ENCODE data around the gene ARPC1B. TPM values are rescaled to one million over a fixed set of nuclear protein-coding genes. Genes with fewer than 3 reads are reported as not detected.

Gene ARPC1B
- total RNA-seq, result 488 and 710 TPM in 2 replicates

GRCh38 chr7:99374111-99375064 is at the start of gene ARPC1B:
ARPC1B (plus strand) TSS chr7:99374730; CDS start chr7:99385715, 10,985 bp downstream.

GRCh38 chr7:99325592-99326407 is 48.7 kb upstream of the ARPC1B start, which contains the start of gene ARPC1A:
ARPC1A (plus strand) TSS chr7:99325898; CDS start chr7:99333354, 7,456 bp downstream.

GRCh38 chr7:99408379-99409191 is 34.1 kb downstream of the ARPC1B start, which contains the start of the genes BUD31 and PDAP1:
BUD31 (plus strand) TSS chr7:99408969; CDS start chr7:99411093, 2,124 bp downstream.
PDAP1 (minus strand) TSS chr7:99408597; CDS start chr7:99408548, 49 bp downstream.

GRCh38 chr7:99438573-99439480 is 64.3 kb downstream of the ARPC1B start, which contains the start of the genes CPSF4 and PTCD1:
CPSF4 (plus strand) TSS chr7:99438943; CDS start chr7:99439083, 140 bp downstream.
PTCD1 (minus strand) TSS chr7:99438798; CDS start chr7:99435242, 3,556 bp downstream.

Other genes starting within 250 kb of the ARPC1B start
- gene SMURF1, start 230.6 kb upstream of the ARPC1B start, total RNA-seq, result 11.2 and 27.4 TPM in 2 replicates
- not detected in 2 replicates for gene KPNA7, start 166.6 kb upstream of the ARPC1B start, total RNA-seq
- 0.13 and 0.16 TPM in 2 replicates for gene MYH16, start 101.9 kb upstream of the ARPC1B start, total RNA-seq
- 154 and 191 TPM in 2 replicates for gene ARPC1A, start 48.8 kb upstream of the ARPC1B start, total RNA-seq
- gene PDAP1, start 33.9 kb downstream of the ARPC1B start, total RNA-seq, result 23.6 and 39.7 TPM in 2 replicates
- gene BUD31, start 34.2 kb downstream of the ARPC1B start, total RNA-seq, result 76.2 and 103 TPM in 2 replicates
- 3.6 and 5.8 TPM in 2 replicates for gene PTCD1, start 64.1 kb downstream of the ARPC1B start, total RNA-seq
- 21.9 and 24.7 TPM in 2 replicates for gene CPSF4, start 64.2 kb downstream of the ARPC1B start, total RNA-seq
- gene ATP5MF, start 91.4 kb downstream of the ARPC1B start, total RNA-seq, result 186 and 383 TPM in 2 replicates
- gene ZNF789, start 98.2 kb downstream of the ARPC1B start, total RNA-seq, result 4.2 and 6.9 TPM in 2 replicates
- gene ZNF394, start 125.6 kb downstream of the ARPC1B start, total RNA-seq, result 24.3 and 25.0 TPM in 2 replicates
- gene ZKSCAN5, start 129.9 kb downstream of the ARPC1B start, total RNA-seq, result 8.1 and 12.1 TPM in 2 replicates
- 2.9 and 4.8 TPM in 2 replicates for gene FAM200A, start 177.4 kb downstream of the ARPC1B start, total RNA-seq
- gene ZNF655, start 183.9 kb downstream of the ARPC1B start, total RNA-seq, result 8.9 and 9.5 TPM in 2 replicates
- gene TMEM225B, start 223.5 kb downstream of the ARPC1B start, total RNA-seq, result not detected in 2 replicates
- gene ZSCAN25, start 242.2 kb downstream of the ARPC1B start, total RNA-seq, result 9.6 and 20.0 TPM in 2 replicates